ENCODE results near the gene SAMD10. TPM values are rescaled to one million over a fixed set of nuclear protein-coding genes. Genes with fewer than 3 reads are reported as not detected.
"Not testable (repeated sequence)": the region's sequence is repeated elsewhere in the genome, so short reads cannot be mapped to it uniquely, and the experiment has no call there.

SAMD10 gene
- total RNA-seq, 1 experiment from 2014 or later, result 8.8 TPM

GRCh38 chr20:63960654-63961621 is 18.5 kb downstream of the SAMD10 start:
- H3K4me1 ChIP-seq (ENCODE audit: control insufficient read depth, insufficient read depth, low read length), result peaks cover 15% of the 10 kb centered on the region
- ATAC-seq; in situ Hi-C loops (cut with HindIII; ENCODE audit: low pct_unique_long_range_greater_than_20kb, low sequenced_read_pairs); intact Hi-C loops (cut with micrococcal nuclease; ENCODE audit: unreplicated experiment); BruUV-seq (replicated peaks); H3K9me3 ChIP-seq (ENCODE audit: control insufficient read depth, insufficient read depth, low read depth, low read length); H3K27ac ChIP-seq (ENCODE audit: low read length); CTCF ChIA-PET; DNase-seq (ENCODE audit: low read depth, low spot score); H3K4me3 ChIP-seq (ENCODE audit: low read depth in 2 of 2, low read length in 2 of 2); H3K36me3 ChIP-seq (ENCODE audit: control insufficient read depth, insufficient read depth, low read length); POLR2A ChIA-PET; H3K27me3 ChIP-seq (ENCODE audit: control insufficient read depth, insufficient read depth, low read length): not testable (repeated sequence)

- no peak for ATAC-seq
- Histone ChIP-seq H3K9me3 (ENCODE audit: control insufficient read depth, insufficient read depth, low read depth, low read length) (no peaks in the 10 kb centered on the region), H3K27me3 (ENCODE audit: control insufficient read depth, insufficient read depth, low read length) (no peaks in the 10 kb centered on the region), H3K4me3 (ENCODE audit: low read depth in 2 of 2, low read length in 2 of 2) (no peak overlapping the region), H3K36me3 (ENCODE audit: control insufficient read depth, insufficient read depth, low read length) (peaks cover 3% of the 10 kb centered on the region; the same call in 1 of the 2 replicates), H3K27ac (ENCODE audit: low read length) (no peak overlapping the region), H3K4me1 (ENCODE audit: control insufficient read depth, insufficient read depth, low read length) (peaks cover 16% of the 10 kb centered on the region)
- intact Hi-C loops (cut with micrococcal nuclease; ENCODE audit: unreplicated experiment) (no loop called here), in situ Hi-C loops (cut with HindIII; ENCODE audit: low pct_unique_long_range_greater_than_20kb, low sequenced_read_pairs) (no loop called here)
- ChIA-PET CTCF (no interaction called here), POLR2A (no interaction called here)
- no TSS peak for BruUV-seq (replicated peaks)
- no peak for TF ChIP-seq CTCF (IDR thresholded peaks at IDR 0.05)
- no peak for TF ChIP-seq REST (IDR thresholded peaks at IDR 0.05; ENCODE audit: insufficient read depth in 1 of 2, low read depth in 2 of 2, low read length in 1 of 2)
- no peak for TF ChIP-seq TCF7L2 (IDR thresholded peaks at IDR 0.05; ENCODE audit: low read depth, low read length)
- no peak for TF ChIP-seq POLR2AphosphoS5 (IDR thresholded peaks at IDR 0.05; ENCODE audit: low read depth, low read length)
- no peak for TF ChIP-seq SIN3A (IDR thresholded peaks at IDR 0.05; ENCODE audit: borderline replicate concordance, insufficient read depth, low read depth, low read length)
- DNase-seq (ENCODE audit: low read depth, low spot score), result no peak
Measured at GRCh38 chr20:63959699-63960075, 19.8 kb downstream of the SAMD10 start.
